T-helper 2 cell (primary cell): ENCODE results near the gene TMEM239.
"Not testable (repeated sequence)": the region's sequence is repeated elsewhere in the genome, so short reads cannot be mapped to it uniquely, and the experiment has no call there.

Experiments used
- DNase-seq, 5 experiments: peaks; one replicate each; pipeline versions ENCODE4 v3.0.0 to v3.0.0-alpha.2; 2012 to 2022
- total RNA-seq, 2 donors: gene quantifications; one replicate each; lab custom pipeline; 2026; lab: John Stamatoyannopoulos, UW

TMEM239 gene
- 0 reads per million in 2 donors for total RNA-seq

DNA sequence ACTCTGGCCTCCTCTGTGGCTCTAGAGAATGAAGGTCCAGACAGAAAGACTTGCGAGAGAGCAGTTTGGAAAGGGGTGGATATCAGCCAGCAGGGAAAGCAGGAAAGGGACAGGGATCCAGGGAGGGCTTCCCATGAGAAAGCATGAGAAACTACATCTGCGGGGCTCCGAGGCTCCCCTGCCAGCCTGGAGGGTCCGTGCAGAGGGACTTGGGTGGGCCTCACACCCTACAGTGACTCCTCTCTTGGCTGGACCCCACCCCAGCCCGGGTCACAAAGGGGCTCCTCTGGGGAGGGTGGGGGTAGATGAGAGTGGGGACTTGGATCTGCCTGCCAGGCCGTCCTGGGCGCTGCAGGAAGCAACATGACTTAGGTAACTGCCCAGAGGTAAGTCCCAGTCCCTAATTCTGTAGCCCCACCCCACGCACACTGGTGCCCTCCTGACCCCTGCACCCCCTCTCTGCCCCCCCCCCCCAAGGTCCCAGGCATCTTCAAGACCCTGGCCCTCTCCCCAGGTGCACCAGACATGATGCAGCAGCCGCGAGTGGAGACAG, at the start of gene TMEM239:
Gene TMEM239, plus strand, starts transcription at position 335 of the 553 bp plus-strand sequence. Its CDS starts 191 bp downstream, at position 526.
- DNase-seq = no peak

DNA sequence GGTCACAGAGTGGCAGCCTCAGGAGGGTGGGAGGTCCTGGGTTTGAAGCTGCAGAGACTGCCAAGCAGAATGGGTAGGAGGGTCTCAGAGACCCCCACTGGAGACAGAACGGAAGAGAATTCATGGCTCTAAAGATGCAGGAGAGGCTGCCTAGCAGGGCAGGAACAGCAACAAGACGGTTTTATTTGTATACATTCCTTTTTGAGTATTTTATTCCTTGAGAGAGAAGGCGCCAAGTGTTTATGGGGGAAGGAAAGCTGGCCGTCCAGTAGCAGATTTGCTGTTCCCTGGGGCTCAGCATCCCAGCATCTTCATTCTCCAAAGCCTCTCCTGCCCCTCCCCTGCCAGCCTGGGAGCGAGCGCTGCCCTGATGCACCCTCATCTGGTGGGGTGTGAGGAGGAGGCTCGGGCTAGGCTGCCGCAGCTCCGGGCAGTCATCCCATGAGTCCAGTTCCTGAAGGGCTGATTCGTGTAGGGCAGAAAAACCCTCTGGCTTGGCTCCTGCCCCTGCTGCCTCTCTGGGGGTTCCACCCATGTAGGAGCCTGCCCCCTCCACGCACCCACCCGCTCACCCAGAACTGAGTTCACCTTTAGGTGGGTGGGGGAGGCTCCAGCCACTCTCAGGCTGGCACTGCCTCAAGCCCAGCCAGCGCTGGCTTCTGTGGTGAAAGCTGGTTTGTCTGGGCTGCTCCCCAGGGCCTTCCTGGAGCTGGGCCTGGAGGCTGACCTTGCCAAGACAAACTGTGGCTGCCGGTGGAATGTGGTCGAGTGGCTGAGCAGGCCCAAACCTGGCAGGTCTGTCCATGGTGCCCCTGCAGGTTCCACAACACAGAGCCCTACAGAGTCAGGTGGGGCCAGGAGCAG, 48.2 kb upstream of the TMEM239 start:
- no peak for DNase-seq

DNA sequence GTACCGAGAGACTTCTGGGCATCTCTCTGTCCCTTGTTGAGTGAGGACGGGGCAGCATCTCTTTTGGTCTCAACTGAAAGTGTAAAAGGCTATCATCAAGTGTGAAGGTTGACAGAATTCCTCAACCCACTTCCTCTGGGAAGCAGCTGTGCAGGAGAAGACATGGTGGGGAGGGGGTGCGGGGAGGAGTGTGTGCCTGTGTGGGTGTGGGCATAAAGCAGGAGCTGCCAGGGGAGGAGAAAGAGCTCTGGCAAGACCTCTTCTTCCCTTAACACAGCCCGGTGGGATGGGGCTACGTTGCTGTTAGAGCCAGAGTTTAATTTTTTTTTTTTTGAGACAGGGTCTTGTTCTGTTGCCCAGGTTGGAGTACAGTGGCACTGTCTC, 47.5 kb upstream of the TMEM239 start:
- DNase-seq = no peak

DNA sequence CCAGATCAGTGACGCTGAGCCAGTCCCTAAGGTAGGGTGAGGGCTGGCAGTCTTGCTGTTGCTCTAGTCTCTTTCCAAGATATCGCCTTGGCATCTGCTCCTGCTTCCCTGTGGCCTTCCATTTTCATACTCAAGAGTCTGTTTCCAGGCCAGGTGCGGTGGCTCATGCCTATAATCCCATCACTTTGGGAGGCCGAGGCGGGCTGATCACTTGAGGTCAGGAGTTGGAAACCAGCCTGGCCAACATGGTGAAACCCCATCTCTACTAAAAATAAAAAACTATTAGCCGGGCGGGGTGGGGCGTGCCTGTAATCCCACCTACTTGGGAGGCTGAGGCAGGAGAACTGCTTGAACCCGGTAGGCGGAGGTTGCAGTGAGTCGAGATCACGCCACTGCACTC, 46.1 kb upstream of the TMEM239 start:
- not testable (repeated sequence) for DNase-seq

DNA sequence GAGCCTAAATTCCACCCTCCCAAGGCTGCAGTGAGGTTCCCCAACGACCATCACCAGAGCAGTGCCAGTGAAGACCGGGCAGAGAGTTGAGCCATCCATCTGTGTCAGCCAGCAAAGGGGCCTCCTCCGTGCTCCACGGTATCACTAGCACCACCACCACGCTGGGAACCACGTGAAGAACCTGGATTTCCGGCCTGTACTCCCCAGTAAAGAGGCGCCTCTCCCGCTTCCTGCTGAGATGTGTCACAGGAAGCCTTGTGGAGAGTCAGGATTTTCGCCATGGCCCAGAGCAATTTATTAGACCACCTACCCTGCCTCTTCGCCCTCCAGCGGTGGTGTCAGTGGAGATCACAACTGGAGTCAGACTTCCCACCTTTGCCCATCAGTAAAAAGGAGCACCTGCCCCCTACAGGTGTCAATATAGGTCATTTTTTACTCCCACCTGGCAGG, 44.5 kb upstream of the TMEM239 start:
- DNase-seq = no peak

DNA sequence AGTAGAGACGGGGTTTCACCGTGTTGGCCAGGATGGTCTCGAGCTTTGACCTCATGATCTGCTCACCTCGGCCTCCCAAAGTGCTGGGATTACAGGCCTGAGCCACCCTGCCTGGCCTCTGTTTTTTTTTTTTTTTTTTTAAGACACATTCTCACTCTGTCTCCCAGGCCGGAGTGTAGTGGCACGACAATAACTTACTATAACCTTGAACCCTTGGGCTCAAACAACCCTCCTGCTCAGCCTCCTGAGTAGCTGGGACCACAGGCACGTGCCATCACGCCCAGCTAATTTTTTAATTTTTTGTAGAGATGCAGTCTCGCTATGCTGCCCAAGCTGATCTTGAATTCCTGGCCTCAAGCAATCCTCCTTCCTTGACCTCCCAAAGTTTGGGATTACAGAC, 42.4 kb upstream of the TMEM239 start:
- no peak for DNase-seq

DNA sequence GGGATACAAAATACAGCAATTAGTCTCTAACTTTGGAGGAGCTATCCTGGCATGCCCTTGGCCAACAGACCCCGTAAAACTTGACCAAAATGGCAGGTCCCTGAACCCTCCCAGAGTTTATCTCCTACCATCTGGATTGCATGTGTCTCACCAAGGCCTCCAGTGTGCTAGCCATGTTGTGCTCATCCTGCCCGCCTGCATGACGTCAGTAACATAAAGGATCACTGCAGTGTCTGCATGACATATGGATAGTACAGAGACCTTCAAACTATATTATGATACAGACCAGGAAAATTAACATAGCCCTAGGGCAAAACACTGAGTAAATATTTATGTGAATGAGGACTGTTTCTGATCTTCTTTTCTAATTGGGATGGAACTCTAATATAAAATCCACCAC, 41.0 kb upstream of the TMEM239 start:
- no peak for DNase-seq

DNA sequence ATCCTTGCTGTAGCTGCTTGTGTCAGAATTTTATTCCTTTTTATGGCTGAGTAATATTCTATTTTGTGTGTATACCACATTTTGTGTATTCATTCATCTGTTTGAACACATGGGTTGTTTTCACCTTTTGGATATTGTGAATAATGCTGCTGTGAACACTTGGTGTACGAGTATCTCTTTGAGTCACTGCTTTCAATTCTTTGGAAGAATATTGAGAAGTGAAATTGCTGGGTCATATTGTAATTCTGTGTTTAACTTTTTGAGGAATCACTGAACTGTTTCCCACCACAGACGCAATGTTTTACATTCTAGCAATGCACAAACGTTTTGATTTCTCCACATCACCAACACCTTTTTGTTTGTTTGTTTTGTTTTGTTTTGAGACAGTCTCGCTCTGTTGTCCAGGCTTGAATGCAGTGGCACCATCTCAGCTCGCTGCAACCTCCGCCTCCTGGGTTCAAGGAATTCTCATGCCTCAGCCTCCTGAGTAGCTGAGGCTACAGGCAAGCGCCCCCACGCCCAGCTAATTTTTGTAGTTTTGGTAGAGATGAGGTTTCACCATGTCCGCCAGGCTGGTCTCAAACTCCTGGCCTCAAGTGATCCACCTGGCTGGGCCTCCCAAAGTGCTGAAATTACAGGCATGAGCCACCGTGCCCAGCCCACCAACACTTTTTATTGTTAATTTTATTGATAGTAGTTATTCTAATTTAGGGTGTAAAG, 37.4 kb upstream of the TMEM239 start:
- DNase-seq = no peak

DNA sequence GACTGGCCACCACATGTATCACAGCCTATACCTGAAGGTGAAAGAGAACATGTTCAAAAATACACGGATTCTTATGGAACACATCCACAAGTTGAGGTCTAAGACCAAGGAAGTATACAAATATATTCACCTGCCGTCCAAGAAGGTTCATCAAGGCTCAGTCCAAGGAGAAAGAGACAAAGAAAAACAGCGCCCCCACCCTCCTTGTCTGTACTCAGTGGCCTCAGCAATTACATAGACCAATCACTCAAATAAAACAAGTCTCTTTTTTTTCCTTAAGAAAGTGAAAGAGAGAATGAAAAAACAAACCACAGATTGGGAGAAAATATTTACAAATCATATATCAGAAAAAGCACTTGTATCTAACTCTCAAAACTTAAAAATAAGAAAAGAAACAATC, 35.2 kb upstream of the TMEM239 start:
- no peak for DNase-seq

DNA sequence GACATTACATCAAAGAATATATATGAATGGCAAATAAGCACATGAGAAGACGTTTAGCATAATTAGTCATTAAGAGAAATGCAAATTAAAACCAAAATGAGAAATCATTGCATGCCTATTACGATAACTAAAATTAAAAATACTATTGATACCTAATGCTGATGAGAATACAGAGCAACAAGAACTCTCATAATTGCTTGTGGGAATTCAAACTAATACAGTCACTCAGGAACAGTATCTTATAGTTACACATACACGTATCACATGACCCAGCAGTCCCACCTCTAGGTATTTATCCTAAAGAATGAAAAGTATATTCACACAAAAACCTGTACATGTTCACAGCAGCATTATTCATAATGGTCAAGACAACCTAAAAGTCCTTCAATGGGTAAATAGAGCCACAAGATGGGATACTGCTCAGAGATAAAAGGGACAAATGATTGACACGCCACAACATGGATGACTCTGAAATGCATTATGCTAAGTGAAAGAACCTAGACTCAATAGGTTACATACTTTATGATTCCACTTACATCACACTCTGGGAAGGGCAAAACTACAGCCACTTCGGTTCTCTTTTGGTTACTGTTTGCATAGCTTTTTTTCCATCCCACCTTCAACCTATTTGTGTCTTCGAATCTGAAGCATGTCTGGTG, 32.1 kb upstream of the TMEM239 start:
- no peak for DNase-seq

DNA sequence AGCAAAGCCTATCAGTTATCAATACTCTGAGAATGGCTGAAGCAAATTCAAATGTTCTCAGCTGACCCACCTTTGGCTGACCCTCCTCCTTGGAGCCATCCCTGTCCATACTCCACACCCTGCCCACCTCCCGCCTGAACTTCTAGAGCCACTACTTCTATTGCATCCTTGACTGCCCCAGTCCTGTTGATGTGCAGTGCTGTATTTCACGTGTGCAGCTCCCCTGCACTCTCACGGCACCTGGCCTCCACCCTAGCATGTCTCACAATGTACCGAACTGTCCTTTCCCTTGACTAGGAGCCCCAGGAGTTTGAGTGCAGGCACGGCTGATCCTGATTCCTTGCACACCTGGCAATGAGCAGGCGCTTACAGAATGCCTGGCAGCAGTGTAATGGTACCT, 22.7 kb upstream of the TMEM239 start:
- no peak for DNase-seq

DNA sequence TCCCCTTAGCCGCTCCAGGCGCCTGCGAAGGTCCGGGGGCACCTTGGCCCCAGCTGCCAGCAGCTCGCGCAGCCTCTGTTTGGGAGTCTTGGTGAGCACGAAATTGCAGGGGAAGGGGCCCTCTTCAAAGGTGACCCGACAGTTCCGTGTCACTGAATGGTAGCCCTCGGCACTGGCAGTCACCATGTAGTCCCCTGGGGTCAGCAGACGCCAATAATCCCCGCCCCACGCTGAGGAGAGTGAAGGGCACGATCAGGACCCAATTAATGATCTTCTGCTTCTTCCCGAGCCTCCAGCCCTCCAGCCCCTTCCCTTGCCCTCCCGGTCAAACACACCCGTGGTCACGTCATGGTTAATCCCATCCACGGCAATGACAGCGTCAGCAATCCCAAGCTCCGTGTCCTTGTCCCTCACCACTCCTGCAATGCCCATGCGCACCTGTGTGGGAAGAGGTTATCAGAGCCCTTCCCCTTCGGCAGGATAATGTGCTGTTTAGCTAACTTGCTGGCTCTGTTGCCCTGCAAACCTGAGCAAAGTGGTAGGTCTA, 21.9 kb upstream of the TMEM239 start:
- DNase-seq = no peak

DNA sequence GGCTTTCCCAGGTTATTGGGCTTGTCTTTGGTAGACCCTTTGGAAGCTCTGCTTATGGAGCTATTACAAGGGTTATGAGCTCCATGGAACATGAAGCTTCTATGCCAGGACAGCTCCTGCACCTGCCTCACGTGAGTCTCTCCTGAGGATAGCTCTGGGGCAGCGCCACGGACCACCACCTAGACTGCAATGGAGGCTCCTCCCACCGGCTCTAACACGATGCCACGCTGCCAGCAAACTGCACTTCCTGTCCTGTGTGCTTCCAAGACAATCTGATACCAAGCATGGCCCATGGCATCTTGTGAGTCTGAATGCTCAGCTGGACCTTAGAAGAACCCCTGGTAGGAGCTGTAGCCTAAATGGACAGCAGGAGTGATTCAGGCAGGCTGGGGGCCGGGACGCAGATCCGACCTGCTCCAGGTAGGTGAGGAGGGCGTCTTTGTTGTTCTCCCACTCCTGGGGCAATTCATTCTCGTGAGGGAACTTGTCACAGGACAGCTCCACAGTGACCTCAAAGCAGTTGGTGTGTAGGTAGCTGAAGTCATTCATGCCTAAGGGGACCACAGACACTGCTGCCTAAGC, 21.2 kb upstream of the TMEM239 start:
- DNase-seq = no peak

DNA sequence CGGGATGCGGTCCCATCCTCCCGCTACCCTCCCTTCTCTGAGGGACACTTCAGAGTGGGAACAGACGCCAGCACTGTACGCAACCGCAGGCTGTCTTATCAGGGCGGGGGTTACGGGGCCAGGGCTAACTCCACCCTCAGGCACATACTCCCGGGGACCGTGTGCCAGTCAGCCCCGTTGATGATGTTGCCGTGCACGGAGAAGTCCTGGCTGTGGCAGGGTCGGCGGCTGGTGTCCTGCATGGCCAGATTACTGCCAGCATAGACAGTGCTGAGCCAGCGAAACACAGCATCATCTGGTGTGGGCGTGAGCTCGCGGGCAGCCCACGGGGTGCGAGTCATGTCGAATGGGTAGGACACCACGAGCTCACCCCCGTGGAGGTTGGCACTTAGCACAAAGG, 20.7 kb upstream of the TMEM239 start:
- no peak for DNase-seq

DNA sequence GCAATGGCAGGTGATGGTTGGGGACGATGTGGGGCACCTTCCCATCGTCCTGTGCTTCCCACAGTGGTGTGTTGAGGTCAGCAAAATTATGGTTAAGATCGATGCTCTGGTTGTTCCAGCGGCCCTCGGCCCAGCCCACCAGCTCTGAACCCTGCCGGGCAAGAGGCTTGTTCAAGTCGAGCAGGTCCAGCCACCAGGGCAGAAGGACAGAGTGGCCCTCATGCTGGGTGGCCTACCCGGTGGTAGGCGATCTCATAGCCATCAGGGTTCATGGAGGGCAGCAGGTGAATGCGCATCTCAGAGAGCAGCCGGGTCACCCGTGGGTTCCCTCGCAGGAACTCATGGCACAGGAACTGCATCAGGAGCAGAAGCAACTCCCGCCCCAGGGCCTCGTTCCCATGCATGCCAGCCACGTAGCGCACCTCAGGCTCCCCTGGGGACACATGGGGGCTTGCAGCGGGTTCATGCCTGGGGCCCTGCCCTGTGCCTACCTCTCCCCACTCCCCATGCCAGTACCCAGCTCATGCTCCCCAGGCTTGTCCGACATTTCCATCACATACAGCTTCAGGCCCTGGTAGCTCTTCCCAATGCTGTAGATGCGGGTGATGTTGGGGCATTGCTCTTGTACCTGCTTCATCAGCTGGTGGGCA, 20.0 kb upstream of the TMEM239 start:
- no peak for DNase-seq

DNA sequence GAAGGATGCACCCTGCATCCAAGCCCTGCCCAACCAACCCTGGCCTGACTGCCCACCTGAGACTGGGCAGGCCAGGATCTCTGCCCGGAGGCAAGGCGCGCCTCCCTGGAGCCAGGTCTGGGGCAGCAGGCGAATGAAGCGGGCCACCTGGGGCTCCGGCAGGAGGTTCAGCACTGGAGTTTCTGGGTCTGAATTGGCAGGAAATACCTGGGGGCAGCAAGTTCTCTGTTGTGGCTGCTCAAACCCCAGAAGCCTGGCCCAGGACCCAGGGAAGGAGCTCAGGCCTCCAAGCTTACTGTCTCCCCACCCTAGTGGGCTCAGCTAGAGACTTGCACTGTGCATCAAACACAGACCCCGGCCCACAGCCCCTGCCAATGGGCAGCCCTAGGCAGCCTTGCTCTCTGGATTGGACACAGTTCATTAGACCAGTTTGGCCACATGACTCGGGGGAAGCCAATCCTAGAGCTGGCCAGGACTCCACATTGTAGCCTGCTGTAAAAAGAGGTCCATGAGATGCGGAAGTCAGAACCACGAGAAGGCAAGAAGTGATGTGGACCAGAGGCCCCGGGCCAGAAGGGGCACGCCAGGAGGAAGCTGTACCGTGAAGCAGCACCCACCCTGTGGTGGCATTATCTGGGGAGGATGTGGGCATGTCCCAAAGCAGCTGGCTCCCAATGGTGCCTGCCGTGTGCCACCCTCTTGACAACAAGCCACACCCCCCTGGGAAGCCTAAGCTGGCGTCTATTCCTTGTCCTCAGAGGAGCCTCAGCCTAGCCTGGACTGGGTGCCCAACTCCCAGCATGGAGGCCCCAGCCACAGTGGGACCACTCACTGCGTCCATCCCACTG, 18.8 kb upstream of the TMEM239 start:
- DNase-seq = no peak

DNA sequence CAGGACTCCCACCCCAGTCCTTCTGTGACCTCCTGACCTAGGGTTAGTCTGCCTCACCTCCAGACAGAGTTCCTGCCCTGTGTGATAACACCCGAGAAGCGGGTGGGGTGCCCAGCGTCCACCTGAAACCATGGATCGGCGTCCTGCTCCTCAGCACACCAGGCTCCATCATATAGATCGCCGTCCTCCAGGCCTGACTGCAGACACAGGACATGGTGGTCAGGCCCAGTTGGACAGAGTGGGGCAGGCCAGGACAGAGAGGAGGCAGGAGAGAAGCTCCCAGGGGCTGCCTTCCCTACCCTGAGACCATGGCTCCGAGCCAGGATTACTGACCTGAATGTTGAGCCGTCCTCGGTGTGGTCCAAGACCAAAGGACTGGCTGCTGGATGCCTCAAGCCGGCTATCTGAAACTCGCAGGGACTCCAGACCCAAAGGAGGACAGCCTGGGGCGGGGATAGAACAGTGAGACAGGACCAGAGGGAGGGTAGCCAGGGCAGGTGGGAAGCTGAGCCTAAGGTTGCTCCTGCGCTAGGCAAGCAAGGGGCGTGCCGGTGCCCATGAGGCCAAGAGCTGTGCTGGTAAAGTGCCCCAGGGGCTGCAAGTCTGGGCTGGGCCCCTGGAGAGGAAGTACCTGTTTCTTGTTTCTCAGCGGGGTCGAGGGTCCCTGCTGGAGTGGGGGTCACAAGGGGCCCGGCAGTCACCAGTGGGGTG, 17.9 kb upstream of the TMEM239 start:
- DNase-seq = no peak

DNA sequence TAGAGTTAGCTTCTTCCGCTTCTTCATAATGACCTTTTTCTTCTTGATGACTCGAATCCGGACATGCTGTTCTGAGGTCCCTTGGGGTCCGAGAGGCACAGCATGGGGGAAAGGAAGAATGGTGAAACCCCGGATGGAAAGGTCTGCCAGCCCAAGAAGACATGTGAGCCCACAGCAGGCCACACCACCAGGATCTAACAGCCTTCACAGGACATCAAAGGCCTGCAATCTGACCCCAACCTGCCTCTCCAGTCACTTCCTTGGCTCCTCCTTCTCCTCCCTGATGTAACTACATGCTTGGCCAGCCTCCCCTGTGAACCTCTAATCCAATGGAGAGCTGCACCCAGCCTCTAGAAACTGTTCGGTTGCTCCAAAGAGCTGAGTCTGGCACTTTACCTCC, 17.4 kb upstream of the TMEM239 start:
- DNase-seq = no peak

DNA sequence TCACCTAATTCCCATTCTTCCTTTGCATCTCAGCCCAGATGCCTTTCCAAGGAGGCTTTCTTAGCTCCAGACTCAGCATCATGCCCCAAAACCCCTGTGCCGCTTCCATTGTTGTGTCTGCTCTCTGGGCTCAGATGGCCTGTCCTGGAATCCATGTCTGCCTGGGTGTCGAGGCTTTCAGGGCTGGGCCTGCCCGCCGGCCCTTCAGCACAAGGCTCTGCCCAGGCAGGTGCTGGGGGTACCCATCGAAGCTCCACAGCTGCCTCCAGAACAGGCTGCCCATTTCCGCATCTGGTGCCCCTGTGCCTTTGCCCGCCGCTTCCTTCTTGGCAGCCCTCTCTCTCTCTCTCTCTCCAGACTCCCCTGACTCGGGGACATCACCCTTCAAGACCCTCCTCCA, 16.9 kb upstream of the TMEM239 start:
- no peak for DNase-seq
